Activated T-cell treated with anti-CD3 and anti-CD28 coated beads, Interleukin-2, amount 50 U/mL, for 48 hours (primary cell): Measurements from ENCODE around the gene ITGA8.
"Not testable (repeated sequence)": the region's sequence is repeated elsewhere in the genome, so short reads cannot be mapped to it uniquely, and the experiment has no call there.

ENCODE experiments used
- DNase-seq, 2 experiments: peaks; one replicate each; pipeline ENCODE4 v3.0.0-alpha.2; 2020

ITGA8 gene

GRCh38 chr10:15678851-15679250 lies 40.9 kb downstream of the ITGA8 start:
- no peak for DNase-seq

- DNase-seq: no peak
Observed at GRCh38 chr10:15672469-15672868, 47.3 kb downstream of the ITGA8 start.

DNA sequence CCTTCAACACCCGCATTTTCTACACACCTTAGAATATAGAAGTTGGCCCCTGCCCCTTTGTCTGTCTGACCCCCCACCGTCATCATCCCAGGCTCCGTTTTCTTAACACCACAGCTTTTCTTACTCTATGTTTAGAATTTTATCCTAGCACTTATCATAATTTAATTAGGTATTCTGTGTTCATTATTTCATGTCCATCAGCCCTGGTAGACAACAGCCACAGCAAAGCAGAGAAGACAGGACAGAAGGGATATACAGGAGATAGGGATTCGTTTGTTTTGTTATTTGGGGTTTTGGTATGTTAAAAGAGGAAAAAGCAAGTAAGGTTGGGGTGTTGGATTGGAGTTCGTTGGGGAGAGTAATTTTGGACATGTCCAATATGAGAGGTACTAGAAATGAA lies 48.8 kb downstream of the ITGA8 start:
- no peak for DNase-seq

GRCh38 chr10:15661574-15661973 lies 58.1 kb downstream of the ITGA8 start:
- DNase-seq: no peak

- no peak for DNase-seq
Observed at GRCh38 chr10:15660990-15661389, 58.7 kb downstream of the ITGA8 start.

GRCh38 chr10:15658069-15658702 lies 61.5 kb downstream of the ITGA8 start:
- DNase-seq: no peak

GRCh38 chr10:15652757-15653156 lies 67.0 kb downstream of the ITGA8 start:
- DNase-seq: no peak

DNA sequence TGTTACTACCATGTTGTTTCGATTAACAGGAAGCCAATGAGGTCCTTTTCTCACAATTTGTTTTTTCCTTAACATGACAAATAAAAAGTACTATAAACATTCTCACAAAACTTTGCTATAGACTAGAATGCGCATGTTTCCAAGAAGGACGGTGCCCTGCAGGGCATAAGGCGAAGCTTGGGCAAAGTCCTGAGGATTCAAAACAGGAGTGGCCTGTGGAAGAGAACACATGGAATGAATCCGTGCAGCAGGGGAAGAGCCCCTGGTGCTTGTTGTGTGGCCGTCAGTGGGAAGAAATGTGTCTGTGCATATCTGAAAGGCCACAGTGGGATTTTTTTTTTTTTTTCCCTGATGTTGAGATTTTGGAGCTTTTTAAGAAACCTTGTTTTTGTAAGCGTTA lies 67.6 kb downstream of the ITGA8 start:
- DNase-seq: no peak

DNA sequence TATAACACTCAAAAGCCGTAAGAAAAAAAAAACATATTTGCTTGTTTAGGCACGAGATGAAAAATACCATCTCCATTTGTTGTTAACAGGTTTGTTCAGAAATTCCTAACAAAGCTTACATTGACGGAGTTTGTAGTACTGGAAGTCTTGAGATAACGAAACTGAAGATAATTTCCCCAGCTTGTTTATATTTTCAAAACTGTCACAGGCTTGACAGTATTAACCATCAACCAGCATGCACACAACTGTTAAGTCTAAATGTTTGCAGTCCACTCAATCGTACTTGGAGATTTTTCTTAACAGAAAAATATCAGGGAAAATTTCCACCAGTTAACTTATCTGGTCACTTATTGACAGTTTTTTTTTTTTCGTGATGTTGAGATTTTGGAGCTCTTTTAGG lies 68.5 kb downstream of the ITGA8 start:
- DNase-seq: no peak

GRCh38 chr10:15642095-15642494 lies 77.6 kb downstream of the ITGA8 start:
- no peak for DNase-seq

GRCh38 chr10:15640536-15641085 lies 79.1 kb downstream of the ITGA8 start:
- DNase-seq: no peak

- no peak for DNase-seq
Observed at GRCh38 chr10:15636446-15636845, 83.3 kb downstream of the ITGA8 start.

DNA sequence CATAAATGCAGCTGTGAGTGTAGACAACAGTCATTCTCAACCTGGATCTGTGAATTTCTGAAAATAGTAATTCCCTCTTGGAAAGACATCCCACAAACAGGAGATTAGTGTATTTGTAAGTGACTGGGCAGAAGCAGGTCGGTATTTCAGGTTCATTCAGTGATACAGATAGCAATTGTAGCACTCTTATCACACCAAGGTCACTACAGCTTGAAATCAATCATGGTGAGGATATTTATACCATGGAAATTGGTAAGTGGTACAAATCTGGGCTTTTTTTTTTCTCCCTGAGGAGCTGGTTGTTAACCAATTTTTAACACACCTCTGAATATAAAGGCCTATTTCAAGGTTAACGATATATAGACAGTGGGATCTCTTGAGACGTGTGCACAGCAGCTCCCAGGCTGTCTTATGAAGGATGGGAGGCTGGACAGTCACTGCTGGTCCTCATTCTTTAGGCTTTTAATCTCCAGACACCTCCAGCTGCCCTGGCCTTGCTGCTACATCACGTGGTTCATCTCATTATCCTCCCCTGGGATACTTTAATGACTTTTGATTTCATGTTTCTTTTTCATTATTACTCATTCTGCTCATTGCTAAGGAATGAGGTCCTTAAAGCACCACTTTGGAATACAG lies 87.1 kb downstream of the ITGA8 start:
- no peak for DNase-seq

GRCh38 chr10:15631205-15631604 lies 88.5 kb downstream of the ITGA8 start:
- DNase-seq: not testable (repeated sequence)

DNA sequence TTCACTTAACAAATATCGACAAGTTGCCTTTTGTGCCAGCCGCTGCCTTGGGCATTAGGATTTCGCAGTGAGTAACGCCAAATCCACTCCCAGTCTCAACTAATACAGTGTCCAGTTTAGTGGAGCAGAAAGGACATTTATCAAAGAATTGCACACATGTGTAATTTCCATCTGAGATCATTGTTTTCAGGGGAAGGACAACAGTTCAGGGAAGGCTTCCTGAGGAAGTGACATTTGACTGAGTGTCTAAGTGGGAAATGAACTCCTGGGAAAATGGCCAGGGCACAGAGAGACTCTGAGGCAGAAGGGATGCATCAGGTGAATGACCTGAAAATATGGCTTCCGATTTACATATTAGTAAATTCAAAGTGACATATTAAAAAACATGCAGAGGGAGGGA lies 89.4 kb downstream of the ITGA8 start:
- no peak for DNase-seq

GRCh38 chr10:15627617-15628196 lies 92.0 kb downstream of the ITGA8 start:
- no peak for DNase-seq

- DNase-seq: no peak
Observed at GRCh38 chr10:15626937-15627336, 92.8 kb downstream of the ITGA8 start.

GRCh38 chr10:15625261-15625660 lies 94.5 kb downstream of the ITGA8 start:
- DNase-seq: no peak

DNA sequence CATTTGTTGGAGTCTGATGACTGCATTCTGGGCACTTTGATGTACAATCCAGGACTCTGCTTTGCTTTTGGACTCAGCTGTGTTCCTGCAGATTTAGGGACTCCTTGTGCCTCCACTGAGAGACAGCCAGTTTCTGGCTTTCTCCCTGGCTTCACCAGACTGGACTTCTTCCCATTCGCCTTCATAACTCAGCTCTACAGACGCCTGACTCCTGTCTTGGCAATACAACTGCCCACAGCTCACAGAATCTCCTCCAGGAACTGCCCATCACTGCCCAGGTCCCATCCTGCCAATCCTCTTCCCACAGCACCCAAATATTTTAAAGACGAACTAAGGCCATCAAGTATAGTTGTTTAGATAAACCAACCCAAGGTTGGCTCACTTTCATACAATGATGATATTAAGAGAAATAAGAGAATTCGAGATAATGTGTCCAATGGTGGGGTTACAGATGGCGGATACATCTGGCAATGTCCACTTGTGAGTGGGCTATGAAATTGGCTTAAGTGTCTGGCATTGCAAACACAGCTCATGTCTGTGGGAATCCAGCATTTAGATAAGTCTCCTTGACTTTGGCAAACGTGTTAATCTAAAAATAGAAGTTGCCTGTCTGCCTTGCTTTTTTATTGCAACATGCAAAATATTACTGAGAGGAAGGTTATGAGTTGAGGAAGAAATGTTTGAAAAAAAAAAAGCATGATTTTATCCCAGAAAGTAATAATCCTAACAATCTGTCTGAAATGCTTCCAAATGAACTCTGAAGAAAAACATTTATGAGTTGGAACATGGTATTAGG lies 95.1 kb downstream of the ITGA8 start:
- no peak for DNase-seq

DNA sequence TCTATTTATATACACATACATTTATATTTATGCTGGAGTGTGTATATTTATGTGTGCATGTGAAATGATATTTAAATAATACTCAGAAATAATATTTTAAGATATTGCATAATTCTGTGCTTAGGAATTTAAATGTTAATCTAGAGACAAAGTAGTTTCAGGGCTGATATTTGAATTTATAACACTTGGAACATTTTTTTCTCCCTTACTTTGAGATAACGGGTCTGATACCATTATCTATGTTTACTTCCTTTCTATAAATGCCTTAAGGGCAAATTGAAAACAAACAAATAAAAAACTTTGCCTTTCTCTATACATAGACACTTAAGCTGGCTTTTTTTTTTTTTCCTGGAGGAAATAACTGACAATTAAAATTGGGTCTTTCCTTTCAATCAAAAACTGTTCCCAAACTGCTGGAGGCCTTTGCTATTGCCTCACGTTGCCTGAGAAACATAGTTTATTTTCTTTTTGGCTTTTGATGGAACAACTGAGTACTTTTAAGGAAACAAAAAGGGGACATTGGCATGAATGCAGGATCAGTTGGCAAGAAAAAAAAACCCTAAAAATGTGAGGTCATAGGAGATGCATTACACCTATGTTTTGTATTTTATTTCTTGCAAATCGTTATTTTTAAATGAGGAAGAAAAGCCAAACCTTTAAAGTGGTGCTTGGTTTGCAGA lies 98.7 kb downstream of the ITGA8 start:
- no peak for DNase-seq

GRCh38 chr10:15620337-15620736 lies 99.4 kb downstream of the ITGA8 start:
- no peak for DNase-seq

- no peak for DNase-seq
Observed at GRCh38 chr10:15609246-15609645, 110.5 kb downstream of the ITGA8 start.

- DNase-seq: no peak
Observed at GRCh38 chr10:15606377-15606776, 113.3 kb downstream of the ITGA8 start.
